HG03521 (cell line): ENCODE measurements around the gene EEF2KMT.
"Not testable (repeated sequence)": the region's sequence is repeated elsewhere in the genome, so short reads cannot be mapped to it uniquely, and the experiment has no call there.

Source experiments
- ATAC-seq: cut with Tn5 transposase; IDR thresholded peaks from one replicate; pipeline ENCODE4 v1.9.1; 2021; ENCODE audit warnings: mild to moderate bottlenecking, moderate library complexity; ENCODE audit not compliant: unreplicated experiment

EEF2KMT gene

DNA sequence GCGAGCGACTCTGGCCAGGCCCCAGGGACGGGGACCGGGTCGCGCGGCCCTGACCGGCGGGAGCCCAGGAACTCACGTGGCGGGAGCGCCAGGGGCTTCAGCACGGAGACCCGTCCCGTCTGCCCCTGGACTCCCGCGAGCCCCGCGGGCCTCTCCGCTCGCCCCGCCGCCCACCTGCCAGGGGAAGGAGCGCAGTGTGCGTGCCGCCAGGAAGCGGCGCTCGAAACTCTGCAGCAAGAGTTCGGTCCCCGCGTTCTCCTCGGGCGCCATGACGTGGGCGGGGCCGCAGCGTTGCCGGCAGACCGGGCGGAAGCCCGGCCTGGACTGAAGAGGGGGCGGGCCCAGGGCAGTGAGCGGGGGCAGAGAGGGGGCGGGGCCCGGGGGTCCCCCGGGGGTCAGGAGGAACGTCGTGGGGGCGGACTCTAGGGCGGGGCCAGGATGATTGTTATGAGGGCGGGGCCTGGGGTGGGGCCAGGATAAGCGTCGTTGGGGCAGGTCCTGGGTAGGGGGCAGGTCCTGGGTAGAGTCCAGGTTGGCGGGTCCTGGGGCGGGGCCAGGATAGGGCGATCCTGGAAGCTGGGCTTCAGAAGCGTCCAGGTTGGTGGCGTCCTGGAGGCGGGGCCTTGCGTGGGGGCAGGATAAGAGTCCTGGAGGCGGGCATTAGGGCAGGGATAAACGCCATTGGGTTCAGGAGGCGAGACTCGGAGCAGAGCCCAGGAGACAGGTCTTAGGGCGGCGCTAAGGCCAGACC lies at the start of gene EEF2KMT:
EEF2KMT (minus strand) TSS at position 326 of the 751 bp plus-strand sequence; CDS start at position 270, 56 bp downstream.
- ATAC-seq: peak; percentile 96

DNA sequence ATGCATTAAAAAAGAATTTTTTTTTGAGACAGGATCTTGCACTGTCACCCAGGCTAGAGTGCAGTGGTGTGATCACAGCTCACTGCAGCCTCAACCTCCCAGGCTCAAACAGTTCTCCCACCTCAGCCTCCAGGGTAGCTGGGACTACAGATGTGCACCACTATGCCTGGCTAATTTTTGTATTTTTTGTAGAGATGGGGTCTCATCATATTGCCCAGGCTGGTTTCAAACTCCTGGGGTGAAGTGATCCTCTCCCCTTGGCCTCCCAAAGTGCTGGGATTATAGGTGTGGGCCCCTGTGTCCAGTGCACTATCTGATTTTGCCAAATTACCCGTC lies 47.0 kb upstream of the EEF2KMT start:
- ATAC-seq: not testable (repeated sequence)

DNA sequence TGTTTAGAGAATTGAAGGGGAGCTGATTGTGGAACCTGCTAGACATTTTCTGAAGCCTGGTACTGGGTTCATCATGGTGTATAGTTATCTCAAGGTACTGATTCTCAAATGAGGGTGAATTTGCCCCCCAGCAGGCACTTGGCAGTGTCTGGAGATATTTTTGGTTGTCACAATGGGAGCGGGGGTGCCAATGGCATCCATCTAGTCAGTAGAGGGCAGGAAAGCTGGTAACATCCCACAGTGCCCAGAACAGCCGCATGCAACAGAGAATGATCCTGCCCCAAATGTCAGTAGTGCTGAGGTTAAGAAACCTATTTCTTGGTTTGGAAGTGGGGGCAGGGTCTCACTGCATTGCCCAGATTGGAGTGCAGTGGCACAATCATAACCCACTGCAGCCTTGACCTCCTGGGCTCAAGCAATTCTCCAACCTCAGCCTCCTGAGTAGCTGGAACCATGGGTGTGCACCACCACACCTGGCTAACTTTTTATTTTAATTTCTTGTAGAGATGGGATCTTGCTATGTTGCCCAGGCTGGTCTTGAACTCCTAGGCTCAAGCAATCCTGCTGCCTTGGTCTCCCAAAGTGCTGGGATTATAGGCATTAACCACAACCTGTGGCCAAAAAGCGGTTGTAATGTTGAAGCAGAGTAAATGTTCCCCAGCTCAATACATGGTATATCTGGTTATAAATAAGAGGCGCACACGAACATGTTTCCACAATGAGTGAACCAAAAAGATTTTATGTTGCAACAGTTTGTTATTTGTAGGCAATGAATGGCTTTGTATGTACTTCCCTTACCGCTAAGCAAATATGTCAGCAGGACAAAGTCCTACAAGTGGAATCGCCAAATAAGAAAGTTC lies 46.4 kb upstream of the EEF2KMT start:
- no peak for ATAC-seq

- ATAC-seq: not testable (repeated sequence)
Measured at GRCh38 chr16:5140151-5140550, 42.6 kb upstream of the EEF2KMT start.

GRCh38 chr16:5134739-5135452 lies 37.3 kb upstream of the EEF2KMT start:
- ATAC-seq: not testable (repeated sequence)

- not testable (repeated sequence) for ATAC-seq
Measured at GRCh38 chr16:5132915-5133600, 35.5 kb upstream of the EEF2KMT start.

DNA sequence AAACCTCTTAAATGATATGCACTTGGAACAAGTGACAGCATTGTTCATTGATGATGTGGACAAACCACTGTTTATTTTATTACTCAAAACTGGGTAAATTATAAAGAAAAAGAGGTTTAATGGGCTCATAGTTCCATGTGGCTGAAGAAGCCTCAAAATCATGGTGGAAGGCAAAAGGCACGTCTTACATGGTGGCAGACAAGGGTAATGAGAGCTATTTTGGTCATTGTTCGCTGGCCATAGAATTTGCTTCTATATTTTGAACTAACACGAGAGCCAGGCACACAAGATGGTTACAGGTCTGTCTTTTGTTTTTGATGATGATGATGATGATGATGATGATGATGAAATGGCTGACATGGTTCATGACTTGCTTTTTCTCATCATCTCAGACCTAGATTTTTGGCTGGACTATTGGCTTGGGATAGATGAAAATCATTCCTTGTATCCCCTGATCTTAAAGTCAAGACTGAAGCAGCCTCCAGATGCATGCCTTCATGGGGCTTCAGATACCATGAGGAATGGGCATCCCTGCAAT lies 33.9 kb upstream of the EEF2KMT start:
- ATAC-seq: not testable (repeated sequence)

DNA sequence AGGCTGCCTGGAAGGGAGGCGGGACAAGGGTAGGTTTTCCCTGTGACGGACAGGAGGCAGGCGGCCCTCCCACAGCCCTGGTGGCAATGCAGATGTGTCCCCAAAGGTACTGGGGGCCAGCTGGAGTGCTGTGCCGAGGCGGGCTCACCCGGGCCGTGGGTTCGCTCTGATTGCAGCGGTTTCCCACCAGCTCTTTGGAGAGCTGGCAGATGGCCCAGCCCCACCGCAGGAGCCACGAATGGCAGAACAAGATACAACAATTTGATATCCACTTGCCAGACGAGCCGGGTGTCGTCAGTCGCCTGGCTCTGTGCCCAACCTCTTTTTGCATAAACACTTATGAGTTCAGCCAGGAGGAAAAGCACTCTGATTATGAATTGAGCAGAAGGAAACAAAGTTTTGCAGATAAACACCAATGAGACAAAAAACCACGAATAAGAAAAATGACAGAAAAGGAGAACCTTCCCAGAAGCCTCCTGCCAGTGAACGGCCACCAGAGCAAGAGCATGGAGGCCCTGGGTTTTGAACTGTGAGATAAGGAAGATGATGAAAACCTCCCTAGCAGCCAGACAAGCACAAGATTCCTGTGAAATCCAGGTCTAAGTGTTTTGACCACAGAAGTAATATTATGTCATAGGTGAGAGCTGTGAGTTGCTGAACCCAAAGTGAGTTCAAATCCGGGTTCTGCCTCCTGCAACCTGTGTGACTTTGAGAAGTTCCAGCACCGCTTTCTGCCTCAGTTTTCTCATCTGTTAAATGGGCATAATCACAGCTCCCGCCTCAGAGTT lies 19.9 kb upstream of the EEF2KMT start:
- ATAC-seq: not testable (repeated sequence)

- not testable (repeated sequence) for ATAC-seq
Measured at GRCh38 chr16:5116780-5117295, 19.2 kb upstream of the EEF2KMT start.

DNA sequence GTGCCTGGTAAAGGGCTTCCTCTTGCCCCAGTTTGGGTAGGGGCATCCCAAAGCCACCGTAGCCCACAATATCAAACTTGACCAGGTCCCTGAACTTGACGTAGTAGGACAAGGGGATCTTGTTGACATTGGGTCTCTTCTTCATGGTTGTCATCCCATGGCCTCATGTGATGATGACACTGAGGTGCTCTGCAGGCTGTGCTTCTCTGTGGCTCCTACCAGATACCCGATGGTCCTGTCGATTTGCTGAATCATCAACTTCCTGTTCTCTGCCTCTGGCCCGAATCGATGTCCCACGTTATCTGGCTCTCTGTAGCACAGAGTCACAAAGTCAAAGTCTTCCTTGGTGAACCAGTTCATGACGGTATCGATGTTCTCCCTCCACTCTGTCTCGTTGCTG lies 13.3 kb upstream of the EEF2KMT start:
- ATAC-seq: not testable (repeated sequence)

GRCh38 chr16:5108505-5109158 lies 11.0 kb upstream of the EEF2KMT start:
- ATAC-seq: no peak

DNA sequence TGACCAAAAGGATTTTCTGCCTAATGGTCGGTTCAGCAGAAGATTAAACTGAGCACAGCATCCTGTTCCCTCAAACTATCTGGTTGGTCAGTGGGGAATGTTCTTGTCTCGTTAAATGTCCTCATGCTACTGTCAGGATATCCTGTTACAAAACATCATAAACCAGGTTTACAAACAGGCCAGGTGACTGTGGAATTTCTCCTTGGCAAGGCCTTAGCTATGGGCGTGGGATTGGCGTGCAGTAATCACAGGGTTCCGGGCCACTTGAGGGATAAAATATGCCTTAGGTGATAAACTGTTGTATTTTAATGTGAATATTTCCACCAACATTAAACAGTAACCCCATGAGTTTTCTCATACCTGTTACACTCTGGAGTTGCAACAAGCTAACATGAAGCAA lies 7.4 kb upstream of the EEF2KMT start:
- not testable (repeated sequence) for ATAC-seq

DNA sequence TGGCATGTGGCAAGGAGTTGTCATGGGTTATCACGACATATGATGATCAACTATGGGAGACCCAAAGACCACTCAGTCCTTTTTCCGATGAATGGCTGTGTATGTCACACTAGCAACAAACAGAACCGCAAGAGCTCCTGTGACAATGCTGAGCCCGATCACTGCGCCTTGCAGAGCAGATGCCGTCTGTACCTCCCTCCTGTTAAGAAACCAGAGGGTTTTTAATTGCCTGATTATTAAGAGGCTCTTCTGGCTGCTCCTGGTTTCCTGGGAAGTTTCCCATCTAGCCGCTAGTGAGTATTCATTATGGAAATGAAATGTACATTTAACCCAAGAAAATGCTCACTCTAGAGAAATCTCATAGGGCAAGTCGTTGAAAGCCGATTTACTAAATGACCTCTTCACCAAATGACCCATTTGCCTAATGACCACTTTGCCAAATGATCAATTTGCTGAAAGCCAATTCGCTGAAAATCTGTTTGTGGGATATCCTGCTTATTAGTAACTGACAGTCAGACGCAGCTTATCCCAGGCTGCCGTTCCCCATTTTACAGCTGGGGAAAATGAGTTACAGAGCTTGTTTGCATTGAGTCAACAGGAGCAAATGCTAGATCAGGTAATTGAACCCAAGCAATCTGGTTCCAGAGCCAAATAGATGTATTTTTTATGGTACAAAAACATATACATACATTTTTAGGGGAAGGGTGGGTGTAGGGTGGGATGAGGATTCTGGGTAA lies 5.9 kb upstream of the EEF2KMT start:
- not testable (repeated sequence) for ATAC-seq

- ATAC-seq: not testable (repeated sequence)
Measured at GRCh38 chr16:5099174-5099573, 1.6 kb upstream of the EEF2KMT start.

DNA sequence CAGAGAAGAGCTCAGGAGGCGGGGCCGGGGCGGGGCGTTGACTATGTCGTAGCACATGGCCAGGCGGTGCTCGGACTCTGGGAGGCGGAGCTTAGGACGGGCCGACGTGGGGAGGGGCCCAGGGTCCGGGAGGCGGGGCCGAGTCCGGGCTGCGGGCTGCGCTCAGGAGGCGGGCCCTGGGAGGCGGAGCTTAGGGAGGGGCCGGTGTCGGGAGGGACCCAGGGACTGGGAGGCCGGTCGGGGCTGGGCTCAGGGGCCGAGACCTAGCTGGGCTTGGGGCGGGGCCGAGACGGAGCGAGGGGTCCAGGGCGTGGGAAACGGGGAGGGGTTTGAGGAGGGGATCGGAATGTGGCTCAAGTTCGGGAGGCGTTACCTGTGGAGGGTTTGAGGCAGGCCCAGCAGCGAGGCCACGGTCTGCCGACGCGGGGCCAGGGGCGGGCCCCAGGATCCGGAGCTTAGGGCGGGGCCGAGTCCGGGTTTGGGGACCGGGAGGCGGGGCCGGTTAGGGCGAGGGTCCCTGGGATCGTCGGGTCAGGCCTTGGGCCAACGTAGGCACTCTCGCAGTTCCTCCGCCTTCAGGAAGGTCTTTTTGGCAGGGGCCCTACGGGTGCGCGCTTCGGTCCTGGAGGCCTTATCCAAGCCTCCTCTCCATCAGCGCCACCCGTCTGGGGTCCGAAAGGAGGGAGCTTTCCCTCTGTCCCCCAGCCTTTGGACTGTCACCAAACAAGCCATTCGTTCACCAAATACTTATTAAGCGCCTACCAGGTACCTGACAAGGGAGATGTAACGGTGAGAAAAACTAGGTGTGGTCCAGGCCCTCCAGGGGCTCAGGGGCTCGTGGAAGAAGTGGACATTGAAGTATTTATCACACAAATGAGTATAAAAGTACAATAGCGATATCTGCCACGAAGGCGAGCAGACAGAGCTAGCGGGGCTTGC lies 895 bp upstream of the EEF2KMT start:
- peak; percentile 65 for ATAC-seq

DNA sequence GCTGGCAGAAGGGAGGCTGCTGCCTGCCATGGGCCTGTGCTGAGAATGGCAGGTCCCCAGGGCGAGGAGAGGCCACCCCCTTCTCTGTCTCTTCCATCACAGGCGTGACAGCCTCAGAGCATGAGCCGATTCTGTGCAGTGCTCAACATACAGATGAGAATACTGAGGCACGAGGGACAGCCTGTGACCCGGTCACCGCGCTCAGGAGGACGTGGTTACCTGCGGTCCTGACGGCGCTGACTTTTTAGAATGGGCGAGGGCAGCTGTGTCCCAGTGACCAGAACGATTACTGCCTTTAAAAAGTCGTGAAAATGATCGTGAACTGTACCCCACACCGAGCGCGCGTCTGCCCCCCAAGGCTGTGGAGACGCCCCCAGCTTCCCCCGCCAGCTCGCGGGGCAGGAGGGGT lies 530 bp downstream of the EEF2KMT start:
- ATAC-seq: not testable (repeated sequence)

DNA sequence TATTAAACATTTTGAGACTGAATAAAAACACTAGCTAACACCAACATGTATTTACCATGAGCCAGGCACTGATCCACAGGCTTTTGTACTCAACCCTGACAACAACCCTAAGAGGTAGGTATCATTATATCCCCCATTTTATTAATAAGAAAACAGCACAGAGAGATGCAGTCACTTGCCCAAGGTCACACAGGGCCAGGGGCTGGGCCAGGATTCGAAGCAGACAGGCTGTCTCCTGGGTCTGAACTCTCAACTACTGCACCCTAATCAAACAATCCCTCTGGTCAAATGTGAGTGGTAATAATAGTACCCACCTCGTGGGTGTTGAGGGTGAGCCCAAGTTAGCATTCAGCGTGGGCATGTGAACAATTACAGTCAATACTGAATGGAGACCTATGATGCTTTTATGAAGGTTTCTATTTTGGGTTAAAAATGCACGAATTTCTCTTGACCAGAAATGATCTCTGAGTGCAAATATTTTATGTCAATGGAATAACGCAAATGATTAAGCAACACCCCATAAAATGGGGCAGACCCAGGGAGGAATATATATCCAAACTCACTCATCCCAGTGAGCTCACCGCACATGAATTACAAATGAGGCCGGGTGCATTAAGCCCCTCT lies 1.0 kb downstream of the EEF2KMT start:
- not testable (repeated sequence) for ATAC-seq
